Activated CD4-positive, alpha-beta memory T cell treated with anti-CD3 and anti-CD28 coated beads, Interleukin-2, amount 10 ng/mL, durations not matched to agents 7 days and 5 days (primary cell): ENCODE data around the gene GCC2. TPM values are rescaled to one million over a fixed set of nuclear protein-coding genes. Genes with fewer than 3 reads are reported as not detected.
"Not testable (repeated sequence)": the region's sequence is repeated elsewhere in the genome, so short reads cannot be mapped to it uniquely, and the experiment has no call there.

Source experiments
- CTCF ChIA-PET: fragments of 350-600 bp; sonication (Branson Sonifier 250); formaldehyde crosslinking; loops from one replicate; lab custom pipeline; 2021; ENCODE audit warnings: antibody characterized with exemption, inconsistent platforms; lab: Charles Lee
- POLR2A ChIA-PET: fragments of 350-600 bp; sonication (Branson Sonifier 250); formaldehyde crosslinking; loops from one replicate; lab custom pipeline; 2021; ENCODE audit warnings: antibody characterized with exemption; lab: Charles Lee
- DNase-seq: peaks from one replicate; pipeline ENCODE4 v3.0.0-alpha.2; 2020
- H3K27ac Mint-ChIP-seq: one replicate; pipeline ENCODE4 v1.8.0; 2021; ENCODE audit warnings: mild to moderate bottlenecking, mixed read lengths
- H3K27me3 Mint-ChIP-seq: one replicate; pipeline ENCODE4 v1.8.0; 2021; ENCODE audit warnings: mixed read lengths
- H3K36me3 Mint-ChIP-seq: one replicate; pipeline ENCODE4 v1.8.0; 2021; ENCODE audit warnings: low read depth, mixed read lengths
- H3K4me1 Mint-ChIP-seq: one replicate; pipeline ENCODE4 v1.8.0; 2021; ENCODE audit warnings: mixed read lengths
- H3K4me3 Mint-ChIP-seq: one replicate; pipeline ENCODE4 v1.8.0; 2021; ENCODE audit warnings: mild to moderate bottlenecking, mixed read lengths
- H3K9me3 Mint-ChIP-seq: one replicate; pipeline ENCODE4 v1.8.0; 2021; ENCODE audit warnings: mixed read lengths
- total RNA-seq, 2 experiments: library from RNA; stranded (reverse); gene quantifications; one replicate each; pipeline ENCODE4 v1.2.3, GENCODE V29; 2021

Gene GCC2
- total RNA-seq, 2 experiments from 2014 or later: 60.2 to 62.8 TPM

DNA sequence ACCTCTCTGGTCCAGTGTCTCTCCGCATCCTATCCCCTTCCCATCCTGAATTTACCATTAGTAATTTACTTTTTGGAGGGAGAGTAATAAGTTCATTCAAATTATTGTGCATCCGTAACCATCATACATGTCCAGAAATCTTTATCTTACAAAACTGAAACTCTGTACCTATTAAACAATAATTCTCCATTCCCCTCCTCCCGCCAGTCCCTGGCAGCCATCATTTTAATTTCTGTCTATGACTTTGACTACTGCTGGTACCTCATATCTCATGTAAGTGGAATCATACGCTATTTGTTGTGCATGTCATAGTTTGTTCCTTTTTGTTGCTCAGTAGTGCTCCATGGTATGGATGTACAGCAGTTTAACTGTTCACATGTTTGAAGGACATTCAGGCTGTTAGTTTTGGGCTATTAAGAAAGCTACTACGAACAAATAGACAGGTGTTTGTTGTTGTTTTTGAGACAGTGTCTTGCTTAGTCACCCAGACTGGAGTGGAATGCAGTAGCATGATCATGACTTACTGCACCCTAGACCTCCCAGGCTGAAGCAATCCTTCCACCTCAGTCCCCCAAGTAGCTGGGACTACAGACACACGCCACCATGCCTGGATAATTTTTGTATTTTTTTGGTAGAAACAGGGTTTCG lies 87.3 kb downstream of the GCC2 start:
- CTCF ChIA-PET: interaction anchor here (1.3 to 1.7 kb wide), 2 partner anchors 47 to 100 kb away, joined by 5 to 7 read pairs; no protein-coding TSS in a partner anchor
- no peak for DNase-seq
- H3K9me3 Mint-ChIP-seq: no peaks in the 10 kb centered on the region
- no peaks in the 10 kb centered on the region for H3K27me3 Mint-ChIP-seq
- no peak overlapping the region for H3K4me3 Mint-ChIP-seq
- peaks cover 42% of the 10 kb centered on the region for H3K4me1 Mint-ChIP-seq
- H3K27ac Mint-ChIP-seq: no peak overlapping the region
- POLR2A ChIA-PET: interaction anchor here (1.2 to 3.4 kb wide), 2 partner anchors 75 to 88 kb away, joined by 3 to 34 read pairs; partner anchors contain the start of gene GCC2
- H3K36me3 Mint-ChIP-seq: peaks cover 9% of the 10 kb centered on the region

DNA sequence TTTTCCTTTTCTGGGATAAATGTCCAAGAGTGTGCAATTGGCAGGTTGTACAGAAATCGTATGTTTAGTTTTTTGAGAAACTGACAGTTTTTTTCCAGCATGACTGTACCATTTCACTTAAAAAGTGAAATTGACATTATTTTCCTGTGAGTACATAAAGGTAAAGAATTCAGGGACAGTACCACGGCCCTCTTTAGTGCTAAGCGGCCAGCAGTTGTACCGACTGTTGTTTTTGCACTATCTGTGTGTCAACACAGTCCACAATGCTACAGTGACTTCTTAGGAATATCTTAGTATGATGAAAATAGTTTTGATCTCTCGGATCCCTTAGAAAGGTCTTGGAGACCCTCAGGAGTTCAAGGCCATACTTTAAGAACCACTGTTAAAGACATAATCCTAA lies 87.9 kb downstream of the GCC2 start:
- Mint-ChIP-seq H3K4me3 (no peak overlapping the region), H3K27me3 (no peaks in the 10 kb centered on the region), H3K9me3 (no peaks in the 10 kb centered on the region), H3K36me3 (peaks cover 10% of the 10 kb centered on the region), H3K4me1 (peaks cover 40% of the 10 kb centered on the region), H3K27ac (no peak overlapping the region)
- POLR2A ChIA-PET: no interaction called here
- DNase-seq: no peak
- CTCF ChIA-PET: no interaction called here

DNA sequence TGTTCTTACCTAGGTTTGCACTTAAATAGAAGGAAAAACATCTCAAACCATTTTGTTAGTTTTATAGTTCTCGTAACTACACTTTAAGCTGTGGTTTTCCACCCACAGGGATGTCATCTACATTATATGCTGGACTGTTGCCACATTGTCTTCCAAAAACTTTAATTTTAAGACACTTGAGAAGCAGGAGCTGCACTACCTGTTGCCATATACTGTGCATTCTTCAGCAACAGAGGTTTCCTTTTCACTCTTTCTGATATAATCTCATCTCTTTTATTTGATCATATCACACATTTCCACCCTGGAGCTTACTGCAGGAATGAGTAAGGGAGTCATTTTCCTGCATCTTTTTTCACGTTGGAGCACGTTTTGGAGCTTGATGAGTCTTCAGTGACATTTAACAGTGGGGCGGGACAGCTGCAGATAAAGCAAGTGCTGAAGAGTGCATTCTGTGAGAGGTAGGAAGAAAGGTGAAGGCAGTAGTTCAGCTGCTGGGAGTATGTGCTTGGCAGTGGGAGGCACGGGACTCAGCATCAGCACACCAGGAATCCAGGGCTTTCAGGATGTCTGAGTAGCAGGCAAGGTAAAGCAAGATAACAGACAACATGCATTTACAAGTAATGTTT lies 89.1 kb downstream of the GCC2 start:
- Mint-ChIP-seq H3K9me3 (no peaks in the 10 kb centered on the region), H3K4me3 (no peak overlapping the region), H3K4me1 (peaks cover 35% of the 10 kb centered on the region), H3K27ac (no peak overlapping the region), H3K27me3 (no peaks in the 10 kb centered on the region), H3K36me3 (peaks cover 18% of the 10 kb centered on the region)
- POLR2A ChIA-PET: no interaction called here
- no peak for DNase-seq
- CTCF ChIA-PET: interaction anchor here (0.5 to 1.1 kb wide), 2 partner anchors 46 to 205 kb away, joined by 3 to 4 read pairs; no protein-coding TSS in a partner anchor

DNA sequence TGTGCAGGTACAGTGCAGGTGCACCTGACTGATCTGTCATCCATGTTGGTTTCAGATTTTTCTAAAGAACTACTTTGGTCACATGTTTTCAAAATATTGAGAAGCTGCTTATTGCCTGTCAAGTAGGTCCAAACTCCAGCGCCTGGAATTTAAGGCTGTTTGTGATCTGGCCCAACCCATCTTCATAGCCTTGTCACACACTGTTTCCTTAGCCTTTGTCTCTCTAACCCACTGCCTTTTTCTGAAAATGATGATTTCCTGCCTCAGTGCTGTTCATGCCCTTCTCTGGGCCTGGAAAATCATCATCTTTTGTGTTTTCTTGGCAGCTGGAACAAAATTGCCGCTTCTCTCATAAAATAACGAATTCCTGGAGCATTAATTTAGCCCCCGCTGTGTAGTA lies 92.4 kb downstream of the GCC2 start:
- H3K4me1 Mint-ChIP-seq: peaks cover 18% of the 10 kb centered on the region
- ChIA-PET POLR2A (interaction anchor here (0.6 kb wide), 1 partner anchor 52 kb away, joined by 3 read pairs; no protein-coding TSS in a partner anchor), CTCF (interaction anchor here (2.6 kb wide), 1 partner anchor 43 kb away, joined by 6 read pairs; no protein-coding TSS in a partner anchor)
- peaks cover 20% of the 10 kb centered on the region for H3K36me3 Mint-ChIP-seq
- no peak overlapping the region for H3K27ac Mint-ChIP-seq
- no peaks in the 10 kb centered on the region for H3K9me3 Mint-ChIP-seq
- no peak overlapping the region for H3K4me3 Mint-ChIP-seq
- DNase-seq: no peak
- no peaks in the 10 kb centered on the region for H3K27me3 Mint-ChIP-seq

DNA sequence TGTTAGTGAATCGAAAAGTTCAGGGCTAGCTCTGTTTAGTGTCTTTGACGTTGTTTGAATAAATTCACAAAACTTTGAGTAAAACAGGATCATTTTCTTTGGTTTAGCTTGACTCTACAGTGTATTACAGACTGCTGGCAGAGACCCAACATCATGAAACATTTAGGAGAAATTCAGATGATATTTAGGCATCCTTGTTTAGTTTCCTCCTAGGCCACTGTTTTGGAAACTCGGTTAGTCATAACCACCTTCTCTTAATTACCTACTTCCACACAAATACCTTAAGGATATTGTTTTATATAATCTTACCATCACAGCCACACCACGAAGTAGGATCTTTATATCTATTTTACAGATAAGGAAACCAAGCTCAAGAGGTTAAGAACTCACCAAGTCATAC lies 93.1 kb downstream of the GCC2 start:
- ChIA-PET CTCF (interaction anchor here (0.6 to 2.6 kb wide), 2 partner anchors 42 to 1005 kb away, joined by 4 to 6 read pairs; no protein-coding TSS in a partner anchor), POLR2A (no interaction called here)
- peaks cover 20% of the 10 kb centered on the region for H3K36me3 Mint-ChIP-seq
- peaks cover 14% of the 10 kb centered on the region for H3K4me1 Mint-ChIP-seq
- DNase-seq: no peak
- no peaks in the 10 kb centered on the region for H3K9me3 Mint-ChIP-seq
- H3K27ac Mint-ChIP-seq: no peak overlapping the region
- no peak overlapping the region for H3K4me3 Mint-ChIP-seq
- H3K27me3 Mint-ChIP-seq: no peaks in the 10 kb centered on the region

DNA sequence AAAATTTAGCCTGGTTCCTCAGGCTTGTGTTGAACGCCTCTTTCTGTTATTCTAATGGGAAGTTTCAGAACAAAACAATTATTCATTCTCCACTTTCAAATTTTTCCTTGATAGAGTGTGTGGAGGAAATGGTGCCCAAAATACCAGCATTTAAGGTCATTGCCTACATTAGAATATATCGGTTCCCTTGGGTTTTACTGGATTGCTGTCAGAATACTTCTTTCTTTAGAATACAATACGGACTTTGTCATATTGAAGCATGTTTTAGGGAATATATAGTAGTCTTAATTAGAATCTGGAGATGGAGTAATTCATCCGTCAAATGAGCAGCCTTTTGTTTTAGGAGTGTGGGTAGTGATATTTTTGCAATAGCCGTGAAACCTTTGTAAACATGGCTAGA lies 98.6 kb downstream of the GCC2 start:
- peaks cover 6% of the 10 kb centered on the region for H3K36me3 Mint-ChIP-seq
- no peak overlapping the region for H3K27ac Mint-ChIP-seq
- CTCF ChIA-PET: no interaction called here

DNA sequence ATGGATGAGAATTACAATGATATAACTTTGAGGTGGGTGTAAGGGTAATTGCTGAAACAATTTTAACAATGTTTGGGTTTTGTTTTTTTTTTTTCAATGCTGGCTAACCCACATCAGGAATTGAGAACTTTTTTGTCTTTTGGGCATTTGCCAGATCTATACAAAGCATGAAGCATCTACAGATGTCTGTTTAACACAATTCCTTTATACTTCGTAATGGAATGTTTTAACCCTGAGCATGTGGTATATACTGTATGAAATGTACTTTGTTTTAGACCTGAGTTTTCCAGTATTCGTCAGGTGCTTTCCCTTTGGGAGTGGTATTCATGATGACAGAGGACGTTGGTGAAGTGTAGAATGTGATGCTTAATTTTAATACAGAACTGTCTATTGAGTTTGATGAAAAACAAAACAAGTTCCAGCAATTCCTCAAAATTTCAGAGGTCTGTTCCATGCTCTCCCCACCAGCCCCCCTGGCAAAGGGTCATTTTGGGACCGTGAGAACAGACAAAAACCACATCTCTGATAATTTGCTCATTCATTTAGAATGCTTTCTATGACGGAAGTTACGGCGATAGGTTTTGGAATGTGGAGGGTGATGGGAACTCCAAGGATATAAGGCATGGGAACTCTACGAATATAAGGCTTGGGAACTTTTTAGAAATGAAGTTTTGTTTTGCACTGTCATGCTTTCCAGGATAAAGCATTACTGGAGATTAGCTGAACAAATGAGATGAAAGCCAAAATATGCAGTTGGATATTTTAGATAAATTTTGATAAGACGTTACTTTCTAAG lies 99.4 kb downstream of the GCC2 start:
- CTCF ChIA-PET: no interaction called here
- Mint-ChIP-seq H3K4me3 (no peak overlapping the region), H3K27ac (no peak overlapping the region), H3K36me3 (peaks cover 4% of the 10 kb centered on the region), H3K9me3 (no peaks in the 10 kb centered on the region), H3K4me1 (no peaks in the 10 kb centered on the region), H3K27me3 (no peaks in the 10 kb centered on the region)
- POLR2A ChIA-PET: no interaction called here
- DNase-seq: no peak

More for the DNA sequence above, 98.6 kb downstream of the GCC2 start:
- no peaks in the 10 kb centered on the region for H3K4me1 Mint-ChIP-seq
- H3K27me3 Mint-ChIP-seq: no peaks in the 10 kb centered on the region
- no peak for DNase-seq
- H3K4me3 Mint-ChIP-seq: no peak overlapping the region
- POLR2A ChIA-PET: no interaction called here
- no peaks in the 10 kb centered on the region for H3K9me3 Mint-ChIP-seq

DNA sequence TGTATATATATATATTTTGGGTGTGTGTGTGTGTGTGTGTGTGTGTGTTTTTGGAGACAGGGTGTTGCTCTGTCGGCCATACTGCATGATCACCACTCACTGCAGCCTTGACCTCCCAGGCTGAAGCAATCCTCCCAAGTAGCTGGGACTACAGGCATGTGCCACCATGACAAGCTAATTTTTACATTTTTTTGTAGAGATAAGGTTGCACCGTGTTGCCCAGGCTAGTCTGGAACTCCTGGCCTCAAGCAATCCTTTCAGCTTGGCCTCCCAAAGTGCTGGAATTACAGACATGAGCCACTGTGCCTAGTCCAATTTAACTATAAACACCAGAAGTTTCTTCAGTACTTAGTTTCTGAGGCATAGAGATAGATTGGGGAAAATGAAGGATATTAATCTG lies 103.6 kb downstream of the GCC2 start:
- no peaks in the 10 kb centered on the region for H3K9me3 Mint-ChIP-seq
- no peaks in the 10 kb centered on the region for H3K27me3 Mint-ChIP-seq
- H3K4me1 Mint-ChIP-seq: no peaks in the 10 kb centered on the region
- no peak for DNase-seq
- ChIA-PET CTCF (no interaction called here), POLR2A (no interaction called here)
- H3K27ac Mint-ChIP-seq: no peak overlapping the region
- no peaks in the 10 kb centered on the region for H3K36me3 Mint-ChIP-seq
- H3K4me3 Mint-ChIP-seq: no peak overlapping the region

DNA sequence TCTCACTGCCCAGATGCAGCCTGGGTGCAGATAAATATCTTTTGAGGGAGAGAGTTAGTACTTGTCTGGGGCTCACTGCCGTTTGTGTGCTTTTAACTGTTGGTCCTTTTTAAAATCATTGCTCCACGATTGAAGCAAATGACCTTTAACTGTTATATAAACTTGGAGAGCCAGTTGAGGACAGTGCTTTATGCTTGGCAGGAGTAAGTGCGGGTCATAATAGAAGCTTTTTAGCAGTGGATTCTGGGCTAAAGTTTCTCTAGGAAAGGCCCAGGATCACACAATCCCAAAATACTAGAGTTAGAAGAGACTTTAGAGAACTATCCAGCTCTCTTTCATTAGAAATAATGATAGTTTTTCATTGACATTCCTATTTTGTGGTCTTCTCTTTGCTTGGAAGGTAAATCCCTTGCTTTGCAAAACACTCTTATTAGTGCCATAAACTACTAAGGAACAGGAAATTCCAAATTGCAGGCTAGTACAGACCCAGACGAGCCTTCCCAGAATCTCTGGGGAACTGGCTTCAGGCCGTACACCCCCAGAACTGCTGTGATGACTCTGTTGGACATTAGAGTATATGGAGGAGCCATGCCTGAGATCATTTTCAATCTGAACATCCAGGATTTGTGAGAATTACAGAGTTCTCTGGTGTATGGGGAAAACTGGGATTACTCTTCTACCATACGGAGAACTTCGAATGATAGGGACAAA lies 104.4 kb downstream of the GCC2 start:
- CTCF ChIA-PET: no interaction called here
- no peaks in the 10 kb centered on the region for H3K9me3 Mint-ChIP-seq
- no peak overlapping the region for H3K4me3 Mint-ChIP-seq
- POLR2A ChIA-PET: no interaction called here
- H3K27ac Mint-ChIP-seq: no peak overlapping the region
- no peaks in the 10 kb centered on the region for H3K36me3 Mint-ChIP-seq
- no peaks in the 10 kb centered on the region for H3K27me3 Mint-ChIP-seq
- H3K4me1 Mint-ChIP-seq: no peaks in the 10 kb centered on the region
- no peak for DNase-seq

DNA sequence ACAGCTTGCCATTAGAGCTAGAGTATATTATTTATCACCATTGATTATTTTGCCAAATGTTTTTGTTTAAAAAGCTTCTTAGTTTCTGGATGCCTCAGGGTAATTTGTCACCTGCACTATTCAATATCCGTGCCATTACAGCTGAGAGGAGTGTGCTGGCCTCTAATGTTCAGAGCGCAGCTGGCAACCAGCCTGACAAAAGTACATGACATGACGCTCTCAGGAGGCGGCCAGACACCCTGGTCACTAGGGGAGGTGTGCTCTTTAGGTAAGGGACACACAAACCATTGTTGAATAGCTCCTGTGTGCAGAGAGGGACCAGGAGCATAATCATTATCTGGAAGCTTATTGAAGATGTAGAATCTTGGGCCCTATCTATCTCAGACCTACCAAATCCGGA lies 105.5 kb downstream of the GCC2 start:
- H3K27me3 Mint-ChIP-seq: no peaks in the 10 kb centered on the region
- no peak for DNase-seq
- no peak overlapping the region for H3K4me3 Mint-ChIP-seq
- POLR2A ChIA-PET: no interaction called here
- H3K36me3 Mint-ChIP-seq: no peaks in the 10 kb centered on the region
- CTCF ChIA-PET: no interaction called here
- H3K9me3 Mint-ChIP-seq: no peaks in the 10 kb centered on the region
- H3K4me1 Mint-ChIP-seq: no peaks in the 10 kb centered on the region
- no peak overlapping the region for H3K27ac Mint-ChIP-seq

DNA sequence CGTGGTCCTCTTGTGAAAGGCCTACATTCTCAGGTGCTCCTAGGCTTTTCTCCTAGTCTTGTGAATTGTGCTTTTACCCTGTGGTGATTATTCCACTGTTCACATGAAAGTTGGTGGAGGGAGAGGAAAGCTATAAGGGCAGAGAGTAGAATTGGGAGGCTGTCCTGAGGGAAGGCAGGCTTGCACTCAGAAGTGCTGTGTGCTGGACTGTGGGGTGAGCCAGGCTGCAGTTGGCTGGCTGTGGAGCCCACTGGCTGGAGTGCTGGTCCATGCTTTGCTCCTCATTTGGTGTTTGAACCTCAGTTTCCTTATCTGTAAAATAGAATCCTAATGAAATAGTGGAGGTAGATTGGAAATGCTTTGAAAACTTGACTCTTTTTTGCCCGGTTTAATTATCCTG lies 106.6 kb downstream of the GCC2 start:
- ChIA-PET CTCF (no interaction called here), POLR2A (no interaction called here)
- no peaks in the 10 kb centered on the region for H3K4me1 Mint-ChIP-seq
- no peak overlapping the region for H3K27ac Mint-ChIP-seq
- no peaks in the 10 kb centered on the region for H3K36me3 Mint-ChIP-seq
- no peak for DNase-seq
- H3K9me3 Mint-ChIP-seq: no peaks in the 10 kb centered on the region
- H3K4me3 Mint-ChIP-seq: no peak overlapping the region
- no peaks in the 10 kb centered on the region for H3K27me3 Mint-ChIP-seq

DNA sequence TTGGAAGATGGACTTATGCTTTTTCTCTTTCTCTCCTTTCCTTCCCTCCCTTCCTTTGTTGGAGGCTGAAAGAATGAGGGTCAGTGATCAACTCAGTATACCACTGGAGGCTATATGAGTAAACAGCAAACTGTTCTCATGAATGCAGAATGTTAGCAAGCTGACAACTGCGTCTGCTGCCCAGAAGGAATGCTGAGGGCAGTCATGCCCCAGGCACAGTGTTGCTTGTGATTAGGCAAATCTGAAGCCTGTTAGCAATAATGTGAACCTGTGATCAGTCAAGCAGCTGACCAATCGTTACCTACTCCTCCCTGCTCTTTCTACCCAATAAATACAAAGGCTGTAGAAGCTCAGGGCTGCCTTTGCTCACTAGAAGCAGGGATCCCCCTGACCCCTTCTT lies 107.6 kb downstream of the GCC2 start:
- H3K27ac Mint-ChIP-seq, H3K4me1 Mint-ChIP-seq, H3K9me3 Mint-ChIP-seq, H3K36me3 Mint-ChIP-seq, H3K4me3 Mint-ChIP-seq, DNase-seq, H3K27me3 Mint-ChIP-seq, CTCF ChIA-PET, POLR2A ChIA-PET: not testable (repeated sequence)
